Measurements from ENCODE around the gene PPFIA1.
"Not testable (repeated sequence)": the region's sequence is repeated elsewhere in the genome, so short reads cannot be mapped to it uniquely, and the experiment has no call there.

The PPFIA1 gene

DNA sequence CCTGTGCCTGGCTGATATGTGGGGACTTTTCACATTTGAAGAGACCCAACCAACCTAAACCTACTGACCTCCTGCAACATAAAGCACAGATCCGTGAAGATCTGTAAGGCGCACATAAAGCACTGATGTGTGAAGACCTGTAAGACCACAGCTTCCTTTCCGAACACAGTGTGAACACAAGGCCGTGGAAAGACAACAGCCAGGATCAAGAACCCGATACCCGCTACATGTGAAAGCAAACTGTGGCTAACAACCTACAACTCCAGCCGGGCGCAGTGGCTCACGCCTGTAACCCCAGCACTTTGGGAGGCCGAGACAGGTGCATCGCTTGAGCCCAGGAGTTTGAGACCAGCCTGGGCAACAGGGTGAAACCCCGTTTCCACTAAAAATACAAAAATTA, 17.6 kb upstream of the PPFIA1 start:
- no peak for DNase-seq

DNA sequence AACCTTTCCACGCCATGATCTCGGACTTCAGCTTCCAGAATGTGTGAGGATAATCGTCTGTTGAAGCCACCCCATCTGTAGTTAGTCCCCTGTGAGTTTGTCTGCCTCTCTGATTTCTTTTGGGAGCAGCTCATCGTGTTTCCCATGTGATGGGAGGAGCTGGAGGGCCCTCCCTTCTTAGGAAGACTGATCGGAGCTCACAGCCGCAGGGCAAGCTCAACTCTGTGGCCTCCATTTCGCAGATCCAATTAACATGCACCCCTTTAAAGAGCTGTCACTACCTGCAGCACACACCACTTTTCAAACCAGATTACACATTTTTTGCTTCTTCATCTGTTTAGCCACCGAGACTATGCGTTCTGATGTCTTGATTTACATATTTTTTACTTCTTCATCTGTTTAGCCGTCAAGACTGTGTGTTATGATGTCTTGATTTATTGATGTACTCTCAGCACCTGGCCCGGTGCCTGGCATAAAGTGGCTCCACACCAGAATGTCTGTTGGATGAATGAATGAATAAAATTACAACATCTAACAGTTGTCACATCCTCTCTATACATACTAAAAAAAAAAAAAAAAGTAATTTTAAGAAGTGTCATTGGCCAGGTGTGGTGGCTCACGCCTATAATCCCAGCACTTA, 14.9 kb upstream of the PPFIA1 start:
- peak; percentile 74 for DNase-seq

GRCh38 chr11:70259077-70259476, 11.4 kb upstream of the PPFIA1 start:
- DNase-seq = not testable (repeated sequence)

DNA sequence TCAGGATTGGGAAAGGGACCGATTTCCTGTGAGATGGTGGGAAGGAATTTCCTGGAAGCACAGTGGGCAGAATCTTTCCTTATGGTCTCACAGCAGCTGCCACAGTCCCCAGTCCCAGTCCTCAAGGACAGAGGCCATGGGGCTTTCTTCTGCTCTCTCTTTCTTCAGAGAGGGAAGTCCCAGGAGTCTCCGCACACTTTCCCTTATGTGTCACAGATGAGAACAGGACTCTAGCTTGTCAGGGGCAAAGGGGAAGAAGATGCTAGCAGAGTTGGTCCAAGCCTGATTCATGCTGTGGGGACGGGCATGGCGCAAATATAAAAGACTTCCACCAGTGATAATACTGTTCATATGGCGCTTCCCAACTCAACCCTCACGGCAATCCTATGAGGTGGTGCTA, 7.5 kb upstream of the PPFIA1 start:
- DNase-seq = no peak

- no peak for DNase-seq
Measured at GRCh38 chr11:70263363-70263762, 7.1 kb upstream of the PPFIA1 start.

- no peak for DNase-seq
Measured at GRCh38 chr11:70265341-70265740, 5.1 kb upstream of the PPFIA1 start.

- no peak for DNase-seq
Measured at GRCh38 chr11:70267405-70267950, 3.0 kb upstream of the PPFIA1 start.

- DNase-seq = no peak
Measured at GRCh38 chr11:70268526-70268925, 2.0 kb upstream of the PPFIA1 start.

DNA sequence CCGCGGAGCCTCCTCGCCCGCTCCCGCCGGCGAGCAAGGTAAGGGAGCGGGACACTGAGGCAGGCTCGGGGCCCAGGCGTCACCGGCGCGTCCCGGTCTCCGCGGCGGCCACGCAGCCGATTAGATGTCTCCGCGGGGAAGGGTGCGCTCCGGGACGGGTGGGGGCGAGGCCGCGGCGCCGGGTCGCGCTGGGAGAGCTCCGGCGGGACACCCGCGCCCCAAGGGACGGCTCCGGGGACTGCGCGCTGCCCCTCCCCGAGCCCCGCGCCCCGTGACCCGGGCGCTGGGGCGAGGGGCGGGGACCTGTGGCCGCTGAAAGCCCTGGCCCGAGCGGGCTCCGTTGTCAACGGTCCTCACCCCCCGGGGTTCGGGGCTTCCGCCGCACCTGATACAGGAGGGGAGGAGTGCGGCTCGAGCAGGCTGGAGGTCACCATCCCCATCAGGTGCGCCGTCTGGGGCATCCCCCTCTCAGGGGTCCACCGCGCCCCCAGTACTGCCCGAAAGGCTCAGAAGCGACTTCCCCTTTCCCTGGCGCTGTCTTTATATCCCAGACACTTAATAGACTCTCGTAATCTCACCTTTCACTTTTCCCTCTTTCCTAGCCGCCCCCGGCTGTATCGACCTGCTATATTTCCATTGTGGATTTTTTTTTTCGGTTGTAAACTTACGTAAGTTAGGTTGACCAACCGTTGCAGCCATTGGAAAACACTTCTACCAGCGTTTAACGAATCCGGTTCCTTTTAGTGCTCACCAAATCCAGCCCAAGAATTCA, 573 bp downstream of the PPFIA1 start:
- DNase-seq = peak; percentile 67

- DNase-seq = no peak
Measured at GRCh38 chr11:70271649-70271953, 1.1 kb downstream of the PPFIA1 start.

GRCh38 chr11:70272009-70272408, 1.5 kb downstream of the PPFIA1 start:
- DNase-seq = no peak

DNA sequence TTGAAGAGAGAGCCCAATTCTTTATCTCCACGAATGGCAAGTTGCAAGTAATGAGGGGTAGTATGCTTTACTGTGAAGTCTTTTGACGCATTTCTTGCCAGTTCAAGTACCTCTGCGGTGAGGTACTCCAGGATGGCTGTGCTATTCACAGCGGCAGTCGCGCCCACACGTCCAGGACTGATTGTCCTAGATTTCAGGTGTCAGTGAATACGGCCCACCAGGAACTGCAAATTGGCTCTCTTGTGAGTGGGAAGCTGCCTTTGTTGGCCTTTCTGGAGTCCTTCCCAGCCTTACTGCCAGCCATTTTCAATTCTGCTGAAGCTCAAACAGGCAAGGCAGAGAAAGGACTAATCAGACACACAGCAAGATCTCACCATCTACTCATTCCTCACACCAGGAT, 8.5 kb downstream of the PPFIA1 start:
- DNase-seq = no peak

- DNase-seq = no peak
Measured at GRCh38 chr11:70281156-70281609, 10.7 kb downstream of the PPFIA1 start.

DNA sequence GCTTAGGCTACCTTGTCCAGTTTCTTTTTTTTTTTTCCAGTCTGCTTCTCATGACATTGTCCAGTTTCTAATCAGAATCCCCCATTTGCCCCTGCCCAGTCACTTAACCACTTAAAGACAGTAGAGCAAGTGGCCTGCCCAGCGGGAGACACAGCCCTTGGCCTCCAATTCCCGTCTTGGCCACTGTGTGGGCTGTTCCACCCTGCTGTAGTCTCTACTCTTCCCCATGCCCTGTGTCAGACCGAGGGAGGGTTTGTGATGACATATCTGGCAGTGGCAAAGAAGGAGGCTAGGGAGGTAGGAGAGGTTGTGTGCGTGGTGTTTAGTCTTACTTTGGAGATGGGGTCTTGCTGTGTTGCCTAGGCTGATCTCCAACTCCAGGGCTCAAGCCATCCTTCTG, 11.5 kb downstream of the PPFIA1 start:
- DNase-seq = no peak

GRCh38 chr11:70288721-70289120, 18.2 kb downstream of the PPFIA1 start:
- DNase-seq = no peak

DNA sequence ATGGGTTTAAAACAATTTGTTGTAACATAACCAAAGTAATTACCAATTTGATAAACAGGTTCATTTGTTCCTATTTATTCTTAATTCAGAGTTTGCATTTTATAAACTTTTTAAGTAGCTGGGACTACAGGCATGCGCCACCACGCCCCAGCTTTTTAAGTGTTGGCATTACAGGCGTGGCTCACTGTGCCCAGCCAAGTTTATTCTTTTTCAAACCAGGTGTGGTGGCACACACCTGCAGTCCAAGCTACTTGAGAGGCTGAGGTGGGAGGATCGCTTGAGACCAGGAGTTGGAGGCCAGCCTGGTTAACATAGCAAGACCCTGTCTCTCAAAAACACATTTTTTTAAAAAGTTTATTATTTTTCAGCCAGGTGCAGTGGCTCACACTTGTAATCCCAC, 19.1 kb downstream of the PPFIA1 start:
- no peak for DNase-seq

GRCh38 chr11:70290361-70291065, 20.0 kb downstream of the PPFIA1 start:
- DNase-seq = no peak

DNA sequence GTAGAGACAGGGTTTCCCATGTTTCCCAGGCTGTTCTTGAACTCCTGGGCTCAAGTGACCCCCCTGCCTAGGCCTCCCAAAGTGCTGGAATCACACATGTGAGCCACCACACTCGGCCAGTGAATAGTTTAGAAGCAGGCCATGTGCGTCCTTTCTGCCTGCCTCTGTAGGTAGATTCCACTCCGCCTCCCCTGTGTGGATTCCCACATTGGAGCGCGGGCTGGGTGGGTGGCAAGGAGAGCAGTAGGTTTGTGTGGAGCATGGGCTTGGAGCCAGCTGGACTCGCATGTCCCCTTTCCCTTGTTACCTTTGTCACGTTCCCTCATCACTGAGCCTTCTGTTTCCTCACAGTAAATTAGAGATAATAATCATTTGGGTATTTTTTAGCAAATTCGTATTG, 21.7 kb downstream of the PPFIA1 start:
- no peak for DNase-seq

GRCh38 chr11:70292863-70293262, 22.4 kb downstream of the PPFIA1 start:
- peak; percentile 66 for DNase-seq

- DNase-seq = not testable (repeated sequence)
Measured at GRCh38 chr11:70295166-70295565, 24.7 kb downstream of the PPFIA1 start.

DNA sequence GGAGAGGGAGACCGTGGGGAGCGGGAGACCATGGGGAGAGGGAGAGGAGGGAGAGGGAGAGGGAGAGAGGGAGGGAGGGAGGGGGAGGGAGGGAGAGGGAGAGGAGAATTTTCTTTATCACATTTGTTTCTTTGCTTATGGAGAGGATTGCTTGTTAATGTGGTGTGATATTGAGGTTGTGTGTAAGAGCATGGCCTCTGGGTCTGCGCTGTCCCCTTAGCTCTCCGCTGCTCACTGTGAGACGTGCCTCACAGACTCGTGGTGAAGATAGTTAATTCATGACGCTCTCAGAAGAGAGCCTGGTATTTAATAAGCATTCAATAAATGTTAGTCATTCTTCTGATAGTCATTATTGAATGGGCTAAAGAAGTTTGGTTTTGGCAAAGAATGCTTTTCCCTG, 26.2 kb downstream of the PPFIA1 start:
- DNase-seq = no peak

GRCh38 chr11:70297341-70297740, 26.9 kb downstream of the PPFIA1 start:
- DNase-seq = no peak

DNA sequence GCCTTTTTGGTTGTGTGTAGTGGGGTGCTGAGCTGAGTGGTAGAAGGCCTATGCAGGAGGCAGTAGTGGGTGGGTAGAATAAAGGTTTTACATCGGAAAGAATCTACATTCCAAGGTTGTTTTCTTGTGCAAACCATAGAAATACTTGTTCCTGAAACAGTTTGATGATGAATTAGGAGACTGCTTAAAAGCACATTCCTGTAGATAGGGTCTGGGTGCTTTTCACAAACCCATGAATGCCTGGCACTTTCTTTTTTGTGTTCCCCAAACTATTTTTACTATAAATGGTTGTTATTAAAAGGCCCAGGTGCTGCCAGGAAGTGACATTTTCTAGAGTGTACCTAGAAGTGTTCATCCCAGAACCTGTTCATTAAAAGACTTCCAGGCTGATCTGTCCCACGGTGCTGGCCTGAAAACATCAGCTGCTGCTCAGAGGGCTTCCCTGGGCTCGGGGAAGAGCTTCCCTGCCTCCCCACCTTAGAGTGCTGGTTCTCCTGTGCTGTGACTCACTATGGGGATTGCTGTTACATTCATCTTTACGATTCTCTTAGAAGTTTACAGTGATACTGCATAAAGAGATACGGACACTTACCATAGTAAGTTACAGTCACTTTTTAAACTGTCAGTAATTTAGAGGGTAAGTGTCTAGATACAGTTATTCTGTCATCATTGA, 27.9 kb downstream of the PPFIA1 start:
- DNase-seq = no peak

Measured in NCI-H69 (cell line).